Activated CD8-positive, alpha-beta T cell treated with anti-CD3 and anti-CD28 coated beads, Interleukin-2, amount 10 ng/mL, durations not matched to agents 7 days and 5 days (primary cell): ENCODE measurements around the gene PIGO. TPM values are rescaled to one million over a fixed set of nuclear protein-coding genes. Genes with fewer than 3 reads are reported as not detected.

Experiments used
- ATAC-seq: fragments of 150-1000 bp; cut with Tn5 transposase; one replicate; pipeline ENCODE4 v1.10.0; 2021; ENCODE audit warnings: moderate library complexity
- CTCF ChIA-PET: fragments of 350-600 bp; sonication (Branson Sonifier 250); formaldehyde crosslinking; loops from one replicate; lab custom pipeline; 2021; ENCODE audit warnings: antibody characterized with exemption; lab: Charles Lee
- POLR2A ChIA-PET: fragments of 350-600 bp; sonication (Branson Sonifier 250); formaldehyde crosslinking; loops from one replicate; lab custom pipeline; 2021; ENCODE audit warnings: antibody characterized with exemption; lab: Charles Lee
- DNase-seq: peaks from one replicate; pipeline ENCODE4 v3.0.0-alpha.2; 2020
- H3K27ac Mint-ChIP-seq: one replicate; pipeline ENCODE4 v1.8.0; 2021; ENCODE audit warnings: mild to moderate bottlenecking, mixed read lengths
- H3K27me3 Mint-ChIP-seq: one replicate; pipeline ENCODE4 v1.8.0; 2021; ENCODE audit warnings: low read depth, mixed read lengths
- H3K36me3 Mint-ChIP-seq: one replicate; pipeline ENCODE4 v1.8.0; 2021; ENCODE audit warnings: low read depth, mixed read lengths
- H3K4me1 Mint-ChIP-seq: one replicate; pipeline ENCODE4 v1.8.0; 2021; ENCODE audit warnings: low read depth, mixed read lengths
- H3K4me3 Mint-ChIP-seq: one replicate; pipeline ENCODE4 v1.8.0; 2021; ENCODE audit warnings: mild to moderate bottlenecking, mixed read lengths
- H3K9me3 Mint-ChIP-seq: one replicate; pipeline ENCODE4 v1.8.0; 2022; ENCODE audit warnings: mixed read lengths; ENCODE audit not compliant: insufficient read depth
- total RNA-seq, 2 experiments: library from RNA; stranded (reverse); gene quantifications; one replicate each; pipeline ENCODE4 v1.2.3, GENCODE V29; 2021

The PIGO gene
- total RNA-seq, 2 experiments from 2014 or later: 22.6 to 23.0 TPM

- H3K4me3 Mint-ChIP-seq: no peak overlapping the region
- no peak for DNase-seq
- POLR2A ChIA-PET: interaction anchor here (0.7 to 2.7 kb wide), 3 partner anchors 11 to 92 kb away, joined by 3 to 10 read pairs (median 3); partner anchors contain the start of gene FANCG
- peaks cover 51% of the 10 kb centered on the region for H3K4me1 Mint-ChIP-seq
- no peaks in the 10 kb centered on the region for H3K27me3 Mint-ChIP-seq
- no peaks in the 10 kb centered on the region for H3K9me3 Mint-ChIP-seq
- no peak for ATAC-seq
- H3K27ac Mint-ChIP-seq: peak overlapping the region; percentile 20
- CTCF ChIA-PET: interaction anchor here (2.0 kb wide), 1 partner anchor 18 kb away, joined by 10 read pairs; no protein-coding TSS in a partner anchor
- H3K36me3 Mint-ChIP-seq: peaks cover 79% of the 10 kb centered on the region
Observed at GRCh38 chr9:35069020-35069419, 27.4 kb downstream of the PIGO start.

- no peak overlapping the region for H3K27ac Mint-ChIP-seq
- H3K27me3 Mint-ChIP-seq: no peaks in the 10 kb centered on the region
- no peaks in the 10 kb centered on the region for H3K9me3 Mint-ChIP-seq
- ChIA-PET CTCF (interaction anchor here (1.1 to 1.2 kb wide), 3 partner anchors 15 to 168 kb away, joined by 3 to 8 read pairs (median 3); no protein-coding TSS in a partner anchor), POLR2A (interaction anchor here (1.0 to 2.7 kb wide), 3 partner anchors 13 to 36 kb away, joined by 3 to 10 read pairs (median 3); partner anchors contain the start of gene FANCG)
- no peak overlapping the region for H3K4me3 Mint-ChIP-seq
- peaks cover 37% of the 10 kb centered on the region for H3K4me1 Mint-ChIP-seq
- ATAC-seq (no peak), DNase-seq (no peak)
- H3K36me3 Mint-ChIP-seq: peaks cover 82% of the 10 kb centered on the region
Observed at GRCh38 chr9:35067056-35067455, 29.3 kb downstream of the PIGO start.

GRCh38 chr9:35060548-35061207 lies 35.7 kb downstream of the PIGO start:
- POLR2A ChIA-PET: interaction anchor here (1.7 kb wide), 1 partner anchor 11 kb away, joined by 8 read pairs; the partner anchor contains the start of gene VCP
- no peak for ATAC-seq
- no peak for DNase-seq
- no peaks in the 10 kb centered on the region for H3K4me1 Mint-ChIP-seq
- H3K27ac Mint-ChIP-seq: no peak overlapping the region
- H3K36me3 Mint-ChIP-seq: peaks cover 88% of the 10 kb centered on the region
- no peaks in the 10 kb centered on the region for H3K27me3 Mint-ChIP-seq
- H3K4me3 Mint-ChIP-seq: no peak overlapping the region
- CTCF ChIA-PET: interaction anchor here (0.9 to 7.0 kb wide), 3 partner anchors 10 to 161 kb away, joined by 3 to 39 read pairs (median 3); no protein-coding TSS in a partner anchor
- no peaks in the 10 kb centered on the region for H3K9me3 Mint-ChIP-seq

- no peak for ATAC-seq
- Mint-ChIP-seq H3K4me1 (no peaks in the 10 kb centered on the region), H3K9me3 (no peaks in the 10 kb centered on the region)
Observed at GRCh38 chr9:35059438-35059837, 37.0 kb downstream of the PIGO start.

GRCh38 chr9:35057271-35057620 lies 39.1 kb downstream of the PIGO start:
- ATAC-seq (no peak), DNase-seq (no peak)
- ChIA-PET POLR2A (no interaction called here), CTCF (no interaction called here)
- Mint-ChIP-seq H3K4me1 (no peaks in the 10 kb centered on the region), H3K9me3 (no peaks in the 10 kb centered on the region), H3K27ac (no peak overlapping the region), H3K4me3 (no peak overlapping the region), H3K36me3 (peaks cover 80% of the 10 kb centered on the region), H3K27me3 (no peaks in the 10 kb centered on the region)

More at GRCh38 chr9:35059438-35059837, 37.0 kb downstream of the PIGO start:
- ChIA-PET POLR2A (interaction anchor here (0.8 kb wide), 1 partner anchor 8 kb away, joined by 3 read pairs; no protein-coding TSS in a partner anchor), CTCF (interaction anchor here (7.0 kb wide), 1 partner anchor 9 kb away, joined by 39 read pairs; no protein-coding TSS in a partner anchor)
- Mint-ChIP-seq H3K4me3 (no peak overlapping the region), H3K36me3 (peaks cover 87% of the 10 kb centered on the region), H3K27me3 (no peaks in the 10 kb centered on the region), H3K27ac (no peak overlapping the region)
- no peak for DNase-seq

GRCh38 chr9:35056571-35057270 lies 39.7 kb downstream of the PIGO start:
- Mint-ChIP-seq H3K36me3 (peaks cover 79% of the 10 kb centered on the region), H3K9me3 (no peaks in the 10 kb centered on the region), H3K4me3 (no peak overlapping the region), H3K27ac (no peak overlapping the region), H3K27me3 (no peaks in the 10 kb centered on the region), H3K4me1 (no peaks in the 10 kb centered on the region)
- no peak for DNase-seq
- POLR2A ChIA-PET: no interaction called here
- peak; percentile 31 for ATAC-seq
- CTCF ChIA-PET: no interaction called here

- no peak for DNase-seq
- POLR2A ChIA-PET: interaction anchor here (0.7 kb wide), 1 partner anchor 11 kb away, joined by 3 read pairs; no protein-coding TSS in a partner anchor
- CTCF ChIA-PET: interaction anchor here (0.8 kb wide), 1 partner anchor 156 kb away, joined by 3 read pairs; no protein-coding TSS in a partner anchor
- no peaks in the 10 kb centered on the region for H3K27me3 Mint-ChIP-seq
- H3K4me3 Mint-ChIP-seq: no peak overlapping the region
- H3K4me1 Mint-ChIP-seq: no peaks in the 10 kb centered on the region
- H3K27ac Mint-ChIP-seq: no peak overlapping the region
- no peak for ATAC-seq
- H3K36me3 Mint-ChIP-seq: peaks cover 68% of the 10 kb centered on the region
- H3K9me3 Mint-ChIP-seq: no peaks in the 10 kb centered on the region
Observed at GRCh38 chr9:35054871-35055644, 41.3 kb downstream of the PIGO start.

- H3K4me3 Mint-ChIP-seq: no peak overlapping the region
- no peak overlapping the region for H3K27ac Mint-ChIP-seq
- no peaks in the 10 kb centered on the region for H3K4me1 Mint-ChIP-seq
- H3K36me3 Mint-ChIP-seq: peaks cover 63% of the 10 kb centered on the region
- no peaks in the 10 kb centered on the region for H3K27me3 Mint-ChIP-seq
- H3K9me3 Mint-ChIP-seq: no peaks in the 10 kb centered on the region
- ChIA-PET CTCF (interaction anchor here (3.8 to 6.3 kb wide), 2 partner anchors 70 to 157 kb away, joined by 24 to 124 read pairs; a partner anchor contains a TSS), POLR2A (interaction anchor here (0.7 kb wide), 1 partner anchor 12 kb away, joined by 3 read pairs; no protein-coding TSS in a partner anchor)
- ATAC-seq: no peak
- no peak for DNase-seq
Observed at GRCh38 chr9:35054185-35054835, 42.1 kb downstream of the PIGO start.

- ChIA-PET CTCF (interaction anchor here (0.6 to 6.3 kb wide), 38 partner anchors 8 to 679 kb away, joined by 3 to 124 read pairs (median 6); partner anchors contain the start of genes DNAJB5, FANCG, PIGO and STOML2), POLR2A (interaction anchor here (0.6 to 1.4 kb wide), 7 partner anchors 8 to 152 kb away, joined by 3 to 7 read pairs (median 4); partner anchors contain the start of genes FANCG and VCP)
- Mint-ChIP-seq H3K27ac (peak overlapping the region; percentile 28), H3K4me1 (no peaks in the 10 kb centered on the region), H3K36me3 (peaks cover 45% of the 10 kb centered on the region), H3K4me3 (no peak overlapping the region), H3K9me3 (no peaks in the 10 kb centered on the region), H3K27me3 (no peaks in the 10 kb centered on the region)
- peak; percentile 64 for ATAC-seq
- DNase-seq: peak; percentile 66
Observed at GRCh38 chr9:35051069-35051967, 45.1 kb downstream of the PIGO start.

GRCh38 chr9:35048511-35048910 lies 47.9 kb downstream of the PIGO start:
- no peak overlapping the region for H3K4me3 Mint-ChIP-seq
- H3K27ac Mint-ChIP-seq: no peak overlapping the region
- no peaks in the 10 kb centered on the region for H3K4me1 Mint-ChIP-seq
- H3K27me3 Mint-ChIP-seq: no peaks in the 10 kb centered on the region
- H3K9me3 Mint-ChIP-seq: no peaks in the 10 kb centered on the region
- ATAC-seq: no peak
- no peak for DNase-seq
- ChIA-PET POLR2A (no interaction called here), CTCF (interaction anchor here (4.8 to 6.3 kb wide), 2 partner anchors 14 to 151 kb away, joined by 39 to 124 read pairs; a partner anchor contains a TSS)
- H3K36me3 Mint-ChIP-seq: peaks cover 26% of the 10 kb centered on the region
